ENCODE data around the gene MT3. TPM values are rescaled to one million over a fixed set of nuclear protein-coding genes. Genes with fewer than 3 reads are reported as not detected.
A peak's percentile ranks its signal among the peaks of the same experiment; 100 is the strongest.

The MT3 gene
- total RNA-seq, 1 experiment from 2014 or later: 0.77 TPM

- peaks cover 48% of the 10 kb centered on the region for H3K4me1 Mint-ChIP-seq
- no peak for DNase-seq (ENCODE audit: low spot score)
- ChIA-PET CTCF (interaction anchor here (4.1 to 4.5 kb wide), 2 partner anchors 10 to 91 kb away, joined by 22 to 28 read pairs; no protein-coding TSS in a partner anchor), POLR2A (interaction anchor here (1.0 to 4.8 kb wide), 2 partner anchors 16 to 54 kb away, joined by 3 to 68 read pairs; partner anchors contain the start of gene MT1E)
- no peaks in the 10 kb centered on the region for H3K9me3 Mint-ChIP-seq
- no peaks in the 10 kb centered on the region for H3K36me3 Mint-ChIP-seq
- peaks cover 90% of the 10 kb centered on the region for H3K27me3 Mint-ChIP-seq (ENCODE audit: low read depth)
- peak overlapping the region; percentile 79 for H3K4me3 Mint-ChIP-seq
- no peak for TF ChIP-seq JAZF1 (CRISPR knock-in tag; IDR thresholded peaks at IDR 0.05)
- TF ChIP-seq ERG (CRISPR knock-in tag; IDR thresholded peaks at IDR 0.05): no peak
- TF ChIP-seq ZNF232 (CRISPR knock-in tag; IDR thresholded peaks at IDR 0.05): no peak
- TF ChIP-seq IRF1 (CRISPR knock-in tag; IDR thresholded peaks at IDR 0.05): no peak
- TF ChIP-seq ZNF281 (CRISPR knock-in tag; IDR thresholded peaks at IDR 0.05): no peak
- no peak for TF ChIP-seq PREB (CRISPR knock-in tag; IDR thresholded peaks at IDR 0.05; ENCODE audit: borderline replicate concordance)
- ATAC-seq: no peak
- no peak overlapping the region for H3K27ac Mint-ChIP-seq
These were observed 21.3 kb downstream of the MT3 start for GRCh38 chr16:56610609-56611111.

- ChIA-PET POLR2A (interaction anchor here (1.0 to 4.8 kb wide), 2 partner anchors 15 to 53 kb away, joined by 3 to 68 read pairs; partner anchors contain the start of gene MT1E), CTCF (interaction anchor here (1.0 to 4.5 kb wide), 3 partner anchors 10 to 91 kb away, joined by 3 to 28 read pairs (median 22); no protein-coding TSS in a partner anchor)
- peaks cover 92% of the 10 kb centered on the region for H3K27me3 Mint-ChIP-seq (ENCODE audit: low read depth)
- TF ChIP-seq AFF4 (CRISPR knock-in tag; IDR thresholded peaks at IDR 0.05; ENCODE audit: borderline replicate concordance) (no peak), ZNF121 (CRISPR knock-in tag; IDR thresholded peaks at IDR 0.05) (no peak), ZNF396 (CRISPR knock-in tag; IDR thresholded peaks at IDR 0.05; ENCODE audit: borderline replicate concordance) (no peak), ZNF671 (CRISPR knock-in tag; IDR thresholded peaks at IDR 0.05) (no peak), FOXP1 (CRISPR knock-in tag; IDR thresholded peaks at IDR 0.05; ENCODE audit: borderline replicate concordance) (no peak), ELF4 (CRISPR knock-in tag; IDR thresholded peaks at IDR 0.05; ENCODE audit: low read depth) (no peak)
- DNase-seq (ENCODE audit: low spot score) (no peak), ATAC-seq (no peak)
- H3K4me3 Mint-ChIP-seq: no peak overlapping the region
- no peaks in the 10 kb centered on the region for H3K36me3 Mint-ChIP-seq
- no peak overlapping the region for H3K27ac Mint-ChIP-seq
- no peaks in the 10 kb centered on the region for H3K9me3 Mint-ChIP-seq
- peaks cover 48% of the 10 kb centered on the region for H3K4me1 Mint-ChIP-seq
These were observed 22.0 kb downstream of the MT3 start for GRCh38 chr16:56611281-56611833.
